Activated T-helper 1 cell treated with anti-CD3 and anti-CD28 coated beads, Interleukin-12 subunit alpha, Interleukin-12 subunit beta, Interleukin-2, Interleukin-4 antibody, amounts not matched to agents 30 ng/mL and 10 ng/mL and 1 ng/mL, durations not matched to agents 14 hours and 24 hours and 36 hours (primary cell): Measurements from ENCODE around the gene DEPDC5. TPM values are rescaled to one million over a fixed set of nuclear protein-coding genes. Genes with fewer than 3 reads are reported as not detected.
"Not testable (repeated sequence)": the region's sequence is repeated elsewhere in the genome, so short reads cannot be mapped to it uniquely, and the experiment has no call there.

Experiments used
- DNase-seq: peaks from one replicate; pipeline ENCODE4 v3.0.0; 2021; ENCODE audit warnings: low spot score
- H3K27ac Mint-ChIP-seq: one replicate; pipeline ENCODE4 v1.8.0; 2021; ENCODE audit warnings: mild to moderate bottlenecking, mixed read lengths
- H3K27me3 Mint-ChIP-seq: one replicate; pipeline ENCODE4 v1.8.0; 2022; ENCODE audit warnings: mild to moderate bottlenecking, moderate library complexity, mixed read lengths; ENCODE audit not compliant: insufficient read depth
- H3K36me3 Mint-ChIP-seq: one replicate; pipeline ENCODE4 v1.8.0; 2021; ENCODE audit warnings: low read depth, mixed read lengths
- H3K4me1 Mint-ChIP-seq: one replicate; pipeline ENCODE4 v1.8.0; 2021; ENCODE audit warnings: low read depth, mixed read lengths
- H3K4me3 Mint-ChIP-seq: one replicate; pipeline ENCODE4 v1.8.0; 2021; ENCODE audit warnings: mild to moderate bottlenecking, moderate library complexity, mixed read lengths
- H3K9me3 Mint-ChIP-seq: one replicate; pipeline ENCODE4 v1.8.0; 2021; ENCODE audit warnings: mixed read lengths
- intact Hi-C: fragments of 100-400 bp; cut with micrococcal nuclease; formaldehyde crosslinking; loops from one replicate; pipeline ENCODE4 v1.15.1; 2024
- total RNA-seq: library from RNA; stranded (reverse); gene quantifications from 2 replicates; pipeline ENCODE4 v1.2.3, GENCODE V29; 2022

Gene DEPDC5
- total RNA-seq, 1 donor from 2014 or later = 42.6 TPM

DNA sequence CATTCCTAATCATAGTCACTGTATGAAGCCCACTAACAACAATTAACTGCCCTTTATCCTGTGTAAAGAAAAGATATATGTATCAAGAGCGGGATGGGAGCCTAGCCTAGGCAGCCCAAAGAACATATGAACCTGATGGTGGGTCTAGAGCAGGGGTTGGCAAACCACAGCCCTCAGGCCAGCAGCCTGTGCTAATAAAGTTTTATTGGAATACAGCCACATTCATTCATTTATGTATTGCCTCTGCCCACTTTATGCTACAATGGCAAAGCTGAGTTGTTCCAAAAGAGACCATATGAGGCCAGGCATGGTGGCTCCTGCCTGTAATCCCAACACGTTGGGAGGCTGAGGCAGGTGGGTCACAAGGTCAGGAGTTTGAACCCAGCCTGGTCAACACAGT, 17.4 kb upstream of the DEPDC5 start:
- intact Hi-C loops = no loop called here
- Mint-ChIP-seq H3K9me3 (no peaks in the 10 kb centered on the region), H3K4me3 (no peak overlapping the region), H3K4me1 (peaks cover 20% of the 10 kb centered on the region), H3K36me3 (peaks cover 27% of the 10 kb centered on the region), H3K27ac (no peak overlapping the region), H3K27me3 (no peaks in the 10 kb centered on the region)
- DNase-seq = no peak

DNA sequence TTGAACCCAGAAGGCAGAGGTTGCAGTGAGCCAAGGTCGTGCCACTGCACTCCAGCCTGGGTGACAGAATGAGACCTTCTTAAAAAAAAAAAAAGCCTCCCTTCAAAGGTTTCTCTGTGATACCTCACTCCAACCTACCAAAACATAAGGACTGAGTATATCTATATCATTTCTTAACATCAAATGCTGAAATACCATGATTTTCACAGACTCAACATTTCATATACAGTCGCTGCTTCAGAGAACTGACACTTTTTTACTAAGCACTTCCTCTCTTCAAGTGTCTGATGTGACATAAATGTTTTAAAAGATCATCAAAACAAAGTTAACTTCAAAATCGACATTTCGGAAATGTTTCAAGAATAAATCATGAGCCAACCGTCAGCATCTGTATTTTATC, 15.9 kb upstream of the DEPDC5 start:
- Mint-ChIP-seq H3K9me3 (no peaks in the 10 kb centered on the region), H3K4me1 (peaks cover 25% of the 10 kb centered on the region), H3K27ac (no peak overlapping the region), H3K27me3 (no peaks in the 10 kb centered on the region), H3K4me3 (no peak overlapping the region), H3K36me3 (peaks cover 31% of the 10 kb centered on the region)
- intact Hi-C loops = no loop called here
- no peak for DNase-seq

DNA sequence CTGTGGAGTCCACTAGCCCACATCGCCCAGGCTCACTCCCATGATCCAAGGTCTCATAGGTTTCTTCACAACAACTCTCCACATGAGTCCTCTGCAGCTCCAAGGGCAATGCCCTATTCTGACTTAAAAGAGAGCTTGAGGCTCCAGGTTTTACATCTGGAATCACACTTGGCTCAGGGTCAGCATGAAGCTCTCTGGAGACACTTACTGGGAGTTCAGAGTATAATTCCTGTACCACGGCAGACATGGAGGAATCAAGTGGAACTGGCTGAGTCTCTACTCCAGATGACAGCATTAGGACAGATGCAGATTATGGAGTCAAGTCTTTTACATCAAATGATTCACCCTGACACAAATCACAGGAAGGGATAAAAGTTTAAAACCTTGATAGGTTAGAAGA, 15.3 kb upstream of the DEPDC5 start:
- no peaks in the 10 kb centered on the region for H3K27me3 Mint-ChIP-seq
- no peaks in the 10 kb centered on the region for H3K9me3 Mint-ChIP-seq
- peaks cover 29% of the 10 kb centered on the region for H3K36me3 Mint-ChIP-seq
- peaks cover 22% of the 10 kb centered on the region for H3K4me1 Mint-ChIP-seq
- intact Hi-C loops = no loop called here
- DNase-seq = no peak
- H3K27ac Mint-ChIP-seq = no peak overlapping the region
- no peak overlapping the region for H3K4me3 Mint-ChIP-seq

DNA sequence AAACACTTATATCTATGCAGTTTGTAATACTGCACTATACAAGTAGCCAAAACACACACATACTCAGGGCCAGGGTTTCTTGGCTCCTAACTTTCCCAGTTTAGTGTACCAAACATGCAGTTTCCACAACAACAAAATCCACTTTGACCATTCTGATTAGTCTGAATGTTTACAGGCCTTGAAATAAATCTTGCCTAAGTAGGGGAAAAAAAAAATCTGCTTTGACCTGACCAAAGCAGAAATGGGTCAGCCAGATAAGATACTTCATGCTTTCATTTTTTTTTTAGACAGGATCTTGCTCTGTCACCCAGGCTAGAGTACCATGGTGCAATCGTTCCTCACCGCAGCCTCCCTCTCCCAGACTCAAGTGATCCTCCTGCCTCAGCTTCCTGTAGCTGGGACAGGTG, 14.0 kb upstream of the DEPDC5 start:
- intact Hi-C loops = no loop called here
- H3K9me3 Mint-ChIP-seq = no peaks in the 10 kb centered on the region
- peaks cover 28% of the 10 kb centered on the region for H3K36me3 Mint-ChIP-seq
- H3K4me3 Mint-ChIP-seq = no peak overlapping the region
- no peaks in the 10 kb centered on the region for H3K27me3 Mint-ChIP-seq
- H3K4me1 Mint-ChIP-seq = peaks cover 14% of the 10 kb centered on the region
- no peak for DNase-seq
- H3K27ac Mint-ChIP-seq = no peak overlapping the region

DNA sequence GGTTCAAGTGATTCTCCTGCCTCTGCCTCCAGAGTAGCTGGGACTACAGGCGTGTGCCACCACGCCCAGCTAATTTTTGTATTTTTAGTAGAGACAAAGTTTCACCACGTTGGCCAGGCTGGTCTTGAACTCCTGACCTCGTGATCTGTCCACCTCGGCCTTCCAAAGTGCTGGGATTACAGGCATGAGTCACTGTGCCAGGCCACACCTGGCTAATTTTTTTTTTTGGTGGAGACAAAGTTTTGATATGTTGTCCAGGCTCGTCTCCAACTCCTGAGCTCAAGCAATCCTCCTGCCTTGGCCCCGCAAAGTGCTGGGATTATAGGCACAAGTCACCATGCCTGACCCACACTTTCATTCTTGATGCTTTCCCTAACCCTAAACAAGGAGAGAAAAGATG, 13.5 kb upstream of the DEPDC5 start:
- H3K27ac Mint-ChIP-seq, H3K9me3 Mint-ChIP-seq, H3K27me3 Mint-ChIP-seq, intact Hi-C loops, H3K4me3 Mint-ChIP-seq, DNase-seq: not testable (repeated sequence)
- peaks cover 27% of the 10 kb centered on the region for H3K36me3 Mint-ChIP-seq
- peaks cover 13% of the 10 kb centered on the region for H3K4me1 Mint-ChIP-seq

DNA sequence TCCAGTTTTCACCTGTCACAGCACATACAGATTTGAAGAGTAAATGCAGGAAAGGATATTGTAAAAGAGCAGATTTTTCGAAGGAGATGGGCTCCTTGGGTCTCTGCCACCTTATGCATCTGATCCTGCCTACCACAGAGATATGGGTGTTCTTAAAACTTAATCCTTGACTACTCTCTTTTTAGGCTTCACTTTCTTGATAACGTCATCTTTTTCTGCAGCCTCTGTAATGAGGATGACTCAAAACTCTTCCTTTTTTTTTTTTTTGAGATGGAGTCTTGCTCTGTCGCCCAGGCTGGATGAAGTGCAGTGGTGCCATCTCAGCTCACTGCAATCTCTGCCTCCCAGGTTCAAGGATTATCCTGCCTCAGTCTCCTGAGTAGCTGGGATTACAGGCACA, 11.7 kb upstream of the DEPDC5 start:
- intact Hi-C loops = no loop called here
- Mint-ChIP-seq H3K4me3 (no peak overlapping the region), H3K9me3 (no peaks in the 10 kb centered on the region), H3K4me1 (peaks cover 13% of the 10 kb centered on the region), H3K27ac (no peak overlapping the region), H3K36me3 (peaks cover 27% of the 10 kb centered on the region), H3K27me3 (no peaks in the 10 kb centered on the region)
- DNase-seq = no peak

DNA sequence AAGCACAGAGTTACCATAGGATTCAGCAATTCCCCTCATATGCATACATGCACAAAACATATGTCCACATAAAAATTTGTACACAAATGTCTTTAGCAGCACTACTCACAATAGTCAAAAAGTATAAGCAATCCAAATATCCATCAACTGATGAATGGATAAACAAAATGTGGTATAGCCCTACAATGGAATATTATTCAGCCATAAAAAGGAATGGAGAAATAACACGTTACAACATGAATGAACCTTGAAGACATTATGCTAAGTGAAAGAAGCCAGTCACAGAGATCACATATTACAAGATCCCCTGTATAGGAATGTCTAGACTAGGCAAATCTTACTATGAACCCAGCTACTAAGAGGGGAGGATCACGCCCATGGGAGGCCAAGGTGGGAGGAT, 11.1 kb upstream of the DEPDC5 start:
- Mint-ChIP-seq H3K4me3 (no peak overlapping the region), H3K9me3 (no peaks in the 10 kb centered on the region), H3K4me1 (peaks cover 18% of the 10 kb centered on the region), H3K27ac (no peak overlapping the region), H3K36me3 (peaks cover 31% of the 10 kb centered on the region), H3K27me3 (no peaks in the 10 kb centered on the region)
- intact Hi-C loops = no loop called here
- DNase-seq = no peak

DNA sequence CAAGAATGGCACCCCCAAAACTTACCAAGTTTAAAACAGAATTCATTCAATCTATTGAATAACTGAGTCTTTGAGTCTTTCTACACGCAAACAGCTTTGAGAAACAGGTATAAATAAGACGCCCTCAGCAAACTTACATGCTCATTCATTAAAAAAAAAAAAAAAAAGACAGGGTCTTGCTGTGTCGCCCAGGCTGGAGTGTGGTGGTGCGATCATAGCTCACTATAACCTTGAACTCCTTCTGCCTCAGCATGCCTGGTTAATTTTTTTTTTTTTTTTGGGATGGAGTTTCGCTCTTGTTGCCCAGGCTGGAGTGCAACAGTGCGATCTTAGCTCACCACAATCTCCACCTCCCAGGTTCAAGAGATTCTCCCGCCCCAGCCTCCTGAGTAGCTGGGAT, 9.9 kb upstream of the DEPDC5 start:
- DNase-seq = no peak
- Mint-ChIP-seq H3K27me3 (no peaks in the 10 kb centered on the region), H3K4me3 (no peak overlapping the region), H3K36me3 (peaks cover 27% of the 10 kb centered on the region), H3K9me3 (no peaks in the 10 kb centered on the region), H3K4me1 (peaks cover 21% of the 10 kb centered on the region), H3K27ac (no peak overlapping the region)
- intact Hi-C loops = no loop called here

DNA sequence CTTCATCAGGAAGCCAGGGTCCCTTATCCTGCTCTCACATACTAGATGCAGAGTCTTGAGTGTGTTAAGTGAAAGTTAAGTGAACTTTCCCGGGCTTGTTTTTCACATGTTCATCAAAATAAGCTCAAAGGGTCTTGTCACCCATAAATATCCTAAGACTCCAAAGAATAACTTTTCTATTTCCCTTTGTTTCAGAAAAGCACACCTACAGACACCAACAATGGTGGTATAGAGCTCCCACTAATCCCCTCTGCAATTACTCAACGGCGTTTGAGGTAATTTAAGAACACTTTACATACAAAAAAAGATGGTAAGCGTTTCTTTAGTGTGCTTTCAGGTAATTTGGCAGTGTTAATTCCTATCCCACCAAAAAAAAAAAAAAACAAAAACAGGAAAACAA, 6.4 kb upstream of the DEPDC5 start:
- no peaks in the 10 kb centered on the region for H3K27me3 Mint-ChIP-seq
- H3K36me3 Mint-ChIP-seq = peaks cover 18% of the 10 kb centered on the region
- no peak for DNase-seq
- intact Hi-C loops = no loop called here
- H3K4me1 Mint-ChIP-seq = peaks cover 37% of the 10 kb centered on the region
- H3K27ac Mint-ChIP-seq = no peak overlapping the region
- peak overlapping the region; percentile 87 for H3K4me3 Mint-ChIP-seq
- H3K9me3 Mint-ChIP-seq = no peaks in the 10 kb centered on the region

DNA sequence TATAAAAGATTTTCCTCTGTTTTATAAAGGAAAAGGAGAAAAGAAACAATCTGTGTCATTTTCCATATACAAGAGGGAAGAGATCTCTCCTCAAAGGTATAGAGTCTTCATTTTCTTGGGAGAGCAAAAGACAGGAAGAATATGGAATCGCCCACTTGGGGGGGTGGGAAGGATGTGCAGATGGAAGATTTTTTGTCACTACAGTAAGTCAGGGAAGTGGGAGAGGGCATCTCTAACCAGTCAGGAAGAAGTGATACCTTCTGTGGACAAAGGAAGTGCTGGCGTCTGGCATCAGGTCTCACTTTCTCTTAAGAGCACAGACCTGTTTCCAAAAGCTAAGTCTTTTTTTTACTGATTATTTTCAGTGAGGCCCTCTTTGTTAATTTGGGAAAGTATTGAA, 5.3 kb upstream of the DEPDC5 start:
- DNase-seq = no peak

DNA sequence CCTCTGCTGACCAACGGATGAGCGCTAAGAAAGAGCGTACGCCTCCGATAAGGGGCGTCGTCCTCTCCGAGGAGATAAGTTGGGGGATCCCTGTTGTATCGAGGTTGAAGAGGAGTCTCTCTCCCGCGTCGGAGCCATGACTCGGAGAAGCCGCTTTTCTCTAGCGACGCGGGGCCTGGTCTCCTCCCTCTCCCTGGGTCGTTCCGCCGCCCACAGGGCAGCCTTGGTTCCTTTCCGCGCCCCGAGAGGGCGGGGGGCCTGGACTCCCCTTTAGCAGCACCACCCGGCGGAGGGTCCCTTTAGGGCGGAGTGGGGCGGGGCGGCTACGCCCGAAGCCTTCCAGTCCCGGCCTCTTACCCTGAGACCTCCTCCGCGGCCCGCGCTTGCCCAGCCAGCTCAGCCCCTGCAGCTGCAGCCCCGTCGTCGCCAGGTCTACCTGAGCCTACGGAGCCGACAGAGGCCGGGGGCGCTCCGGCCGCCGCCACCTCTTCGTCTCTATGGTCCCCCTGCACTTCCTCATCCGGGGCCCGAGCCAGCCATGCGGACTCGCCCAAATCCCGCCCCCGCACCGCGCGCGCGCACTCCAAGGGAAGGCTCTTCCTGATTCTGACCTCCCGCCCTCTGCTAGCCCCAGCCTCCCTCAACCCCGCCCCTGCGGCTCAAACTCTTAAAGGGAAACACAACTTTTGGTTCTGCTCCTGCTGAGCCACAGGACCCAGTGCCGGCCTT, 4.0 kb upstream of the DEPDC5 start, which contains the start of gene PRR14L:
Gene PRR14L, minus strand, starts transcription at position 497 of the 729 bp plus-strand sequence. CDS start 11,272 bp downstream, outside the sequence.
- peak within 1 kb of the TSS; percentile 97 for H3K27ac Mint-ChIP-seq
- peaks cover 7% of the 10 kb centered on the region for H3K36me3 Mint-ChIP-seq
- peak; percentile 98 for DNase-seq
- peak within 1 kb of the TSS; percentile 87 for H3K4me3 Mint-ChIP-seq
- H3K9me3 Mint-ChIP-seq = no peaks in the 10 kb centered on the region
- peaks cover 49% of the 10 kb centered on the region for H3K4me1 Mint-ChIP-seq
- intact Hi-C loops = loop anchor here (1.0 to 5.0 kb wide), 11 partner anchors 57 to 1157 kb away; partner anchors contain the start of genes DRG1, FBXO7, LIMK2 and PATZ1
- H3K27me3 Mint-ChIP-seq = no peaks in the 10 kb centered on the region

More for the DNA sequence above, 5.3 kb upstream of the DEPDC5 start:
- peak overlapping the region; percentile 97 for H3K27ac Mint-ChIP-seq
- no peaks in the 10 kb centered on the region for H3K27me3 Mint-ChIP-seq
- no peaks in the 10 kb centered on the region for H3K9me3 Mint-ChIP-seq
- intact Hi-C loops = no loop called here
- peak overlapping the region; percentile 87 for H3K4me3 Mint-ChIP-seq
- H3K4me1 Mint-ChIP-seq = peaks cover 40% of the 10 kb centered on the region
- peaks cover 12% of the 10 kb centered on the region for H3K36me3 Mint-ChIP-seq

DNA sequence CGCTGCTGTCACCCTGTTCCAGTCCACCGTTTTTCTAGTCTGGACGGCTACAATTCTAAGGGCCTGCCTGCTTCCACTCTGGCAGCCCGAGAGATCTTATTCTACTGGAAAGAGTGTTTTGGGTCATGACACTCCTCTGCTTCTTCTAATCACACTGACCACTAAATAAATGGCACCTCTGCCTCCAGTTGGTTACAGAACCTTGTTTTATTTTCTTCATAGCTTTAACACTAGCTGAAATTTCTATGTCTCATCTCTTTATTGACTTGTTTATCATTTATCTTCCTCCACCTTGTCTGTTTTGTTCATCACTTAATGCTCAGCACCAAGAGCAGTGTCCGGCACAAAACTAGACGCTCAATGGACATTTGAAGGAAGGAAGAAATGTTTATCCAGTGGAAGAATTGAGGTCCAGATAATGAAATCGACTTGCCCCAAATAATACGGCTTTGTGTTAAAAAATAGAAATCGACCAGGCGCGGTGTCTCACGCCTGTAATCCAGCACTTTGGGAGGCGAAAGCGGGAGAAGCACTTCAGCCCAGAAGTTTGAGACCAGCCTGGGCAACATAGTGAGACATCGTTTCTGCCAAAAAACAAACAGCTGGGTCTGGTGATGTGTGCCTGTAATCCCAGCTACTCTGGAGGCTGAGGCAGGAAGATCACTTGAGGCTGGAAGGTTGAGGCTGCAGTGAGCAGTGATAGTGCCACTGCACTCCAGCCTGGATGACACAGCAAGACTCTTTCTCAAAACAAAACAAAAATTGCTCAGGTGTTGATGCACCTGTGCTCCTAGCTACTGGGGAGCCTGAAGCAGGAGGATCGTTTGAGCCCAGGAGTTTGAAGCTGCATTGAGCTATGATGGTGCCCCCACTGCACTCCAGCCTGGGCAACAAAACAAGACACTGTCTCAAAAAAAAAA, 3.2 kb upstream of the DEPDC5 start:
- Mint-ChIP-seq H3K4me3 (peak overlapping the region; percentile 87), H3K36me3 (peaks cover 7% of the 10 kb centered on the region)
- no peak for DNase-seq

More for the DNA sequence above, 3.2 kb upstream of the DEPDC5 start:
- H3K27me3 Mint-ChIP-seq = no peaks in the 10 kb centered on the region
- intact Hi-C loops = loop anchor here (1.0 to 5.0 kb wide), 10 partner anchors 58 to 1158 kb away; partner anchors contain the start of genes DRG1, FBXO7, LIMK2 and PATZ1
- H3K4me1 Mint-ChIP-seq = peaks cover 57% of the 10 kb centered on the region
- peak overlapping the region; percentile 97 for H3K27ac Mint-ChIP-seq
- no peaks in the 10 kb centered on the region for H3K9me3 Mint-ChIP-seq
